Fibroblast of skin of abdomen (primary cell): ENCODE data around the gene PRAMEF18.
"Not testable (repeated sequence)": the region's sequence is repeated elsewhere in the genome, so short reads cannot be mapped to it uniquely, and the experiment has no call there.

ENCODE experiments used
- DNase-seq: peaks from one replicate; pipeline ENCODE4 v3.0.0-alpha.2; 2013

Gene PRAMEF18

DNA sequence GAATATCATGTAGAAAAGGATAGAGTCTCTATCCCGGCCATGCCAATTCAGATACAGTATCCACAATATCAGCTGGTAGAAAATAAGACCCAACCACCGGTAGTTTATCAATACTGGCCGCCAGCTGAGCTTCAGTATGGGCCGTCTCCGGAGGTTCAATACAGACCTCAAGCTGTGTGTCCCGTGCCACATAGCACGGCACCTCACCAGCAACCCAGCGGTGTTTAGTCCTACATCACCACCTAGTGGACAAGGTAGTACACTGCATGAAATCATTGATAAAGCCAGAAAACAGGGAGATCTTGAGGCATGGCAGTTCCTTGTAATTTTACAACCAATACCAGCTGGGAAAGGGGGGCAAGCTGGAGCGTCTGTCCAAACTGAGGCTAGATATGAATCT is 17.2 kb downstream of the PRAMEF18 start:
- DNase-seq = not testable (repeated sequence)

DNA sequence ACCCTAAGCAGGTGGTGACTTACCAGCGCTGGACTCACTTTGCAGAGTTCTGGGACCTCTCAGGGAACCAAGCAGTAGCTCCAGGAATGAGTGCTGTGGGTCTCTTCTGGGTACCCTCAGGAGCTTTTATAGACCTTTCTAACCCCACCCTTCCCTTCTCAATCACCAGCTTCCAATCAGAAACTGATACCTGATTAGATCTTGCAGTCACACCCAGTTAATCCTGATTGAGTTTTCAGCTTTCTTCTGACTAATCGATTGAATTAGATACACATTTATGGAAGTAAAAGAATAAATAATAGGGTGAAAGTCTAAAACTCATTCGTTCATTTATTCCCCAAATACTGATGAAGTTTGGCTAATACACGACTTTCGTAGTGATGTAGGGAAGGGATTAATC is 24.6 kb downstream of the PRAMEF18 start, which contains the start of gene PRAMEF13:
PRAMEF13 (minus strand) TSS at position 101 of the 400 bp plus-strand sequence. CDS start 1,820 bp downstream, outside the sequence.
- DNase-seq = not testable (repeated sequence)
